ENCODE results near the gene ADK. TPM values are rescaled to one million over a fixed set of nuclear protein-coding genes. Genes with fewer than 3 reads are reported as not detected.
A peak's percentile ranks its signal among the peaks of the same experiment; 100 is the strongest.

The ADK gene
- polyA plus RNA-seq, 1 donor (not counting 4 experiments of a cell fraction or from before 2014, with no cell fraction given): 139 TPM

DNA sequence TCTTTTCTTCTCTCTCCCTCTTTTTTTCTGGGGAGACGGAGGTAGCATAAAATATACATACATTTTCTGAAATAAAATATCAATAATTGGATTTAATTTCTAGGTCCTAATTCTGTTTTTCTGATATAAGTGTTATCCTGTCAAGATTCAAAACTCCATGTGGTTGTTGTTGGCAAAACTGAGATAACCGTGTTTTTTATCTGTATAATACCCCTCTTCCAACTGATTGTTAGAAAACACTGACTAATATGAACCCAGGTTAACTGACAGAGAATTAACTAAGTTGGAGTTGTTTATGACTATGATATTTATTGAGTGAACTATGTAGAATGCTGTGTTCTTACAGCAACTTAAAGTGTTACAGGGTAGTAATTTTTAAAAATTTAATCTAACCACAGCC lies 438.8 kb downstream of the ADK start:
- dilution Hi-C loops (cut with MboI; ENCODE audit: extremely low pct_ligation_motif_present, low sequenced_read_pairs): no loop called here
- no peak overlapping the region for H3K4me3 ChIP-seq (ENCODE audit: control insufficient read depth in 2 of 3, extremely low read depth in 1 of 3, insufficient read depth in 2 of 3, low read depth in 1 of 3, low read length in 3 of 3)
- peaks cover 2 to 10% of the 10 kb centered on the region in 2 experiments for H3K36me3 ChIP-seq (ENCODE audit: control insufficient read depth in 2 of 2, extremely low read depth in 1 of 2, insufficient read depth in 2 of 2, low read length in 2 of 2)
- H3K27me3 ChIP-seq (ENCODE audit: control insufficient read depth, extremely low read depth, insufficient read depth, low read length): no peaks in the 10 kb centered on the region
- H3K9ac ChIP-seq (ENCODE audit: control insufficient read depth, extremely low read depth, insufficient read depth, low read length): no peak overlapping the region
- peaks cover 15% of the 10 kb centered on the region for H3K4me1 ChIP-seq (ENCODE audit: control insufficient read depth, extremely low read depth, insufficient read depth, low read length)
- no peaks in the 10 kb centered on the region for H4K20me1 ChIP-seq (ENCODE audit: control insufficient read depth, extremely low read depth, insufficient read depth, low read length)
- no peaks in the 10 kb centered on the region for H3K9me1 ChIP-seq (ENCODE audit: control insufficient read depth, extremely low read depth, insufficient read depth, low read length)
- no peak for DNase-seq (ENCODE audit: low read depth, low spot score)
- H3K27ac ChIP-seq (ENCODE audit: control insufficient read depth, insufficient read depth, low read length): peak overlapping the region; percentile 26
- H3K9me3 ChIP-seq (ENCODE audit: control insufficient read depth, low read depth, low read length): no peaks in the 10 kb centered on the region
- no peaks in the 10 kb centered on the region for H3K79me2 ChIP-seq (ENCODE audit: control insufficient read depth, insufficient read depth, low read length)
- H2AFZ ChIP-seq (ENCODE audit: control insufficient read depth, low read length): no peak overlapping the region
- TF ChIP-seq EZH2 (IDR thresholded peaks at IDR 0.05; ENCODE audit: low read length): no peak
- no peak for FAIRE-seq
- no peak overlapping the region for H3K4me2 ChIP-seq (ENCODE audit: control insufficient read depth, extremely low read depth, insufficient read depth, low read depth, low read length)

DNA sequence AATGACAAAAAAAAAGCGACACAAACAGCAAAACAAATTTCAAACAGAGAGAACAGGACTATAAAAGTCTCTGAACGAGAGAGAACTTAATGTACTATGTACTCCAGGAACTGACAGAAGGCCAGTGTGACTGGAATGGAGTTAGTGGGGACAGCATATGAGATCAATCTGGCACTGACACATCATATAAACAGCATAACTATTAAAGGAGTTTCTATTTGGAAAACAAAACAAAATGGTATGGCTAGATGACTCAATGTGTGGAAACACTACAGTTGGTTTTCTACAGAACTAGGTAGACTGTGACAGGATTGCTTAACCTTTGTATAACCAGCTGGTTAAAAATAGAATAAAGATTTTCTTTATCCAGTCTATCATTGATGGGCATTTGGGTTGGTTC lies 442.4 kb downstream of the ADK start:
- no peaks in the 10 kb centered on the region for H3K9me1 ChIP-seq (ENCODE audit: control insufficient read depth, extremely low read depth, insufficient read depth, low read length)
- no peak for FAIRE-seq
- H3K4me2 ChIP-seq (ENCODE audit: control insufficient read depth, extremely low read depth, insufficient read depth, low read depth, low read length): no peak overlapping the region
- peaks cover 2 to 10% of the 10 kb centered on the region in 2 experiments for H3K36me3 ChIP-seq (ENCODE audit: control insufficient read depth in 2 of 2, extremely low read depth in 1 of 2, insufficient read depth in 2 of 2, low read length in 2 of 2)
- no peak overlapping the region for H3K27ac ChIP-seq (ENCODE audit: control insufficient read depth, insufficient read depth, low read length)
- no peaks in the 10 kb centered on the region for H3K27me3 ChIP-seq (ENCODE audit: control insufficient read depth, extremely low read depth, insufficient read depth, low read length)
- peaks cover 6% of the 10 kb centered on the region for H3K4me1 ChIP-seq (ENCODE audit: control insufficient read depth, extremely low read depth, insufficient read depth, low read length)
- dilution Hi-C loops (cut with MboI; ENCODE audit: extremely low pct_ligation_motif_present, low sequenced_read_pairs): no loop called here
- no peak overlapping the region for H2AFZ ChIP-seq (ENCODE audit: control insufficient read depth, low read length)
- no peaks in the 10 kb centered on the region for H3K9me3 ChIP-seq (ENCODE audit: control insufficient read depth, low read depth, low read length)
- DNase-seq (ENCODE audit: low read depth, low spot score): no peak
- no peak overlapping the region for H3K4me3 ChIP-seq (ENCODE audit: control insufficient read depth in 2 of 3, extremely low read depth in 1 of 3, insufficient read depth in 2 of 3, low read depth in 1 of 3, low read length in 3 of 3)
- TF ChIP-seq, protein P1, sequence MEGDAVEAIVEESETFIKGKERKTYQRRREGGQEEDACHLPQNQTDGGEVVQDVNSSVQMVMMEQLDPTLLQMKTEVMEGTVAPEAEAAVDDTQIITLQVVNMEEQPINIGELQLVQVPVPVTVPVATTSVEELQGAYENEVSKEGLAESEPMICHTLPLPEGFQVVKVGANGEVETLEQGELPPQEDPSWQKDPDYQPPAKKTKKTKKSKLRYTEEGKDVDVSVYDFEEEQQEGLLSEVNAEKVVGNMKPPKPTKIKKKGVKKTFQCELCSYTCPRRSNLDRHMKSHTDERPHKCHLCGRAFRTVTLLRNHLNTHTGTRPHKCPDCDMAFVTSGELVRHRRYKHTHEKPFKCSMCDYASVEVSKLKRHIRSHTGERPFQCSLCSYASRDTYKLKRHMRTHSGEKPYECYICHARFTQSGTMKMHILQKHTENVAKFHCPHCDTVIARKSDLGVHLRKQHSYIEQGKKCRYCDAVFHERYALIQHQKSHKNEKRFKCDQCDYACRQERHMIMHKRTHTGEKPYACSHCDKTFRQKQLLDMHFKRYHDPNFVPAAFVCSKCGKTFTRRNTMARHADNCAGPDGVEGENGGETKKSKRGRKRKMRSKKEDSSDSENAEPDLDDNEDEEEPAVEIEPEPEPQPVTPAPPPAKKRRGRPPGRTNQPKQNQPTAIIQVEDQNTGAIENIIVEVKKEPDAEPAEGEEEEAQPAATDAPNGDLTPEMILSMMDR (optimal IDR thresholded peaks at IDR 0.05 in 1 of 3, IDR thresholded peaks at IDR 0.05 in 1 of 3, conservative IDR thresholded peaks at IDR 0.05 in 1 of 3; ENCODE audit: extremely low read depth in 1 of 3, insufficient read depth in 2 of 3, low read length in 3 of 3): no peak
- TF ChIP-seq EZH2 (IDR thresholded peaks at IDR 0.05; ENCODE audit: low read length): no peak
- no peak overlapping the region for H3K9ac ChIP-seq (ENCODE audit: control insufficient read depth, extremely low read depth, insufficient read depth, low read length)
- no peaks in the 10 kb centered on the region for H4K20me1 ChIP-seq (ENCODE audit: control insufficient read depth, extremely low read depth, insufficient read depth, low read length)
- no peaks in the 10 kb centered on the region for H3K79me2 ChIP-seq (ENCODE audit: control insufficient read depth, insufficient read depth, low read length)

DNA sequence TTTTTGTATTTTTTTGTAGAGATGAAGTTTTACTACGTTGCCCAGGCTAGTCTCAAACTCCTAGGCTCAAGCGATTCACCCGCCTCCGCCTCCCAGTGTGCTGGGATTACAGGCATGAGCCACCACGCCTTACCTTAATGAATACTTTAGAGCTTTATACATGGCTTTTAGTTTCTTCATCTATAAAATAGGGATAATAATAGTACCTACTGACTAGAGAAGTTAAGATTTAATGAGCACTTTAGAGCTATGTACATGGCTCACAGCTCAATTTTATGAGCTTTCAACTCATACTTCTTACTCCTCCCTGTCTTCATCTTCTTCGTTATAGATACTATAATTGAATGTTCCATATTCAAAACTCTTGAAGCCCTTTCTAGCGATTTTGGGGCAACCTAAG lies 445.7 kb downstream of the ADK start:
- Histone ChIP-seq H2AFZ (ENCODE audit: control insufficient read depth, low read length) (no peak overlapping the region), H3K4me2 (ENCODE audit: control insufficient read depth, extremely low read depth, insufficient read depth, low read depth, low read length) (no peak overlapping the region), H3K27me3 (ENCODE audit: control insufficient read depth, extremely low read depth, insufficient read depth, low read length) (no peaks in the 10 kb centered on the region), H3K79me2 (ENCODE audit: control insufficient read depth, insufficient read depth, low read length) (no peaks in the 10 kb centered on the region), H3K36me3 (ENCODE audit: control insufficient read depth in 2 of 2, extremely low read depth in 1 of 2, insufficient read depth in 2 of 2, low read length in 2 of 2) (peaks cover 0 to 1% of the 10 kb centered on the region in 2 experiments), H3K27ac (ENCODE audit: control insufficient read depth, insufficient read depth, low read length) (no peak overlapping the region), H4K20me1 (ENCODE audit: control insufficient read depth, extremely low read depth, insufficient read depth, low read length) (no peaks in the 10 kb centered on the region), H3K9me1 (ENCODE audit: control insufficient read depth, extremely low read depth, insufficient read depth, low read length) (no peaks in the 10 kb centered on the region), H3K4me1 (ENCODE audit: control insufficient read depth, extremely low read depth, insufficient read depth, low read length) (no peaks in the 10 kb centered on the region), H3K9ac (ENCODE audit: control insufficient read depth, extremely low read depth, insufficient read depth, low read length) (no peak overlapping the region), H3K4me3 (ENCODE audit: control insufficient read depth in 2 of 3, extremely low read depth in 1 of 3, insufficient read depth in 2 of 3, low read depth in 1 of 3, low read length in 3 of 3) (no peak overlapping the region), H3K9me3 (ENCODE audit: control insufficient read depth, low read depth, low read length) (no peaks in the 10 kb centered on the region)
- FAIRE-seq (no peak), DNase-seq (ENCODE audit: low read depth, low spot score) (no peak)
- dilution Hi-C loops (cut with MboI; ENCODE audit: extremely low pct_ligation_motif_present, low sequenced_read_pairs): no loop called here
- no peak for TF ChIP-seq EZH2 (IDR thresholded peaks at IDR 0.05; ENCODE audit: low read length)
- TF ChIP-seq, protein P1 (optimal IDR thresholded peaks at IDR 0.05 in 1 of 3, IDR thresholded peaks at IDR 0.05 in 1 of 3, conservative IDR thresholded peaks at IDR 0.05 in 1 of 3; ENCODE audit: extremely low read depth in 1 of 3, insufficient read depth in 2 of 3, low read length in 3 of 3): no peak
